Lower lobe of right lung (tissue), 2 donors: ENCODE results near the gene ANKRD52. TPM values are rescaled to one million over a fixed set of nuclear protein-coding genes. Genes with fewer than 3 reads are reported as not detected.
A peak's percentile ranks its signal among the peaks of the same experiment; 100 is the strongest.
"Not testable (repeated sequence)": the region's sequence is repeated elsewhere in the genome, so short reads cannot be mapped to it uniquely, and the experiment has no call there.

ENCODE experiments used
- ATAC-seq, 2 donors: fragments of 200-7000 bp; cut with Tn5 transposase; one replicate each; pipeline ENCODE4 v1.9.1; 2020 to 2022; ENCODE audit warnings: mild to moderate bottlenecking in 2 of 2, moderate library complexity in 2 of 2
- DNase-seq: peaks from one replicate; pipeline ENCODE4 v3.0.0-alpha.2; 2020
- H3K27ac ChIP-seq: fragments of 200-600 bp; one replicate; pipeline ENCODE4 v1.8.0; 2022
- H3K27me3 ChIP-seq: fragments of 200-600 bp; one replicate; pipeline ENCODE4 v1.8.0; 2022; ENCODE audit warnings: low read depth
- H3K36me3 ChIP-seq: fragments of 200-600 bp; one replicate; pipeline ENCODE4 v1.8.0; 2022; ENCODE audit warnings: mild to moderate bottlenecking
- H3K4me1 ChIP-seq: fragments of 200-600 bp; one replicate; pipeline ENCODE4 v1.8.0; 2022
- H3K4me3 ChIP-seq: fragments of 200-600 bp; one replicate; pipeline ENCODE4 v1.8.0; 2022; ENCODE audit warnings: mild to moderate bottlenecking
- H3K9me3 ChIP-seq: fragments of 200-600 bp; one replicate; pipeline ENCODE4 v1.8.0; 2022
- intact Hi-C: fragments of 100-400 bp; cut with DNase I; formaldehyde crosslinking; loops from one replicate; pipeline ENCODE4 v1.11.0; 2022
- total RNA-seq: library from RNA; stranded (reverse); fragmentation: NEBNext Ultra II Directional; extraction: Animal tissue kit (Norgen Biotek cat#: 25700); gene quantifications from one replicate; pipeline ENCODE4 v1.2.1, GENCODE V29; 2021
- TF ChIP-seq, protein P1 (sequence below): fragments of 200-600 bp; IDR thresholded peaks from one replicate; pipeline ENCODE4 v1.8.0; 2022; ENCODE audit warnings: antibody characterized with exemption, mild to moderate bottlenecking
- donor health status: DM: no; HTN: yes; CAD: no; lungs with severe emphysema.

Gene ANKRD52
- total RNA-seq, 1 donor from 2014 or later: 27.8 TPM

DNA sequence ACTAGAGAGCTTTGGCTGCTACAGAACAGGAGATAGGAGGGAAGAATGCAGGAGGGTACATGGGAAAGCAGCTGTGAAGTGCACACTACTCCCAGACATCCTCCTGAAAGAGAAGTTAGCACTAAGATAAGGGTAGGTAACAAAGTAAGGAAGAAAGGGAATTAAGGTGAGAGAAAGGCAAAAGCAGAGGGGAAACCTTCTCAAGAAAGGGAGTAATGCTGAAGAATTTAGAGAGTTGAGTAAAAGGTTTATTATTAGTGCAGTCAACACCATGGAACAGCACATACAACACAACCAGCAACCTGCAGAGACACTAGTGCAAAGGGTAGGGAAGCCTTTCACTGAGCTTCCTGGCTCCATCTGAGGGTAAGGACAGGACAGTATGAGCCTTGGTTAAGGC lies 53.9 kb downstream of the ANKRD52 start:
- H3K9me3 ChIP-seq: no peaks in the 10 kb centered on the region
- H3K4me1 ChIP-seq: no peaks in the 10 kb centered on the region
- H3K36me3 ChIP-seq: peaks cover 48% of the 10 kb centered on the region
- peak overlapping the region; percentile 16 for H3K27ac ChIP-seq
- no peaks in the 10 kb centered on the region for H3K27me3 ChIP-seq
- intact Hi-C loops: no loop called here
- TF ChIP-seq, protein P1, sequence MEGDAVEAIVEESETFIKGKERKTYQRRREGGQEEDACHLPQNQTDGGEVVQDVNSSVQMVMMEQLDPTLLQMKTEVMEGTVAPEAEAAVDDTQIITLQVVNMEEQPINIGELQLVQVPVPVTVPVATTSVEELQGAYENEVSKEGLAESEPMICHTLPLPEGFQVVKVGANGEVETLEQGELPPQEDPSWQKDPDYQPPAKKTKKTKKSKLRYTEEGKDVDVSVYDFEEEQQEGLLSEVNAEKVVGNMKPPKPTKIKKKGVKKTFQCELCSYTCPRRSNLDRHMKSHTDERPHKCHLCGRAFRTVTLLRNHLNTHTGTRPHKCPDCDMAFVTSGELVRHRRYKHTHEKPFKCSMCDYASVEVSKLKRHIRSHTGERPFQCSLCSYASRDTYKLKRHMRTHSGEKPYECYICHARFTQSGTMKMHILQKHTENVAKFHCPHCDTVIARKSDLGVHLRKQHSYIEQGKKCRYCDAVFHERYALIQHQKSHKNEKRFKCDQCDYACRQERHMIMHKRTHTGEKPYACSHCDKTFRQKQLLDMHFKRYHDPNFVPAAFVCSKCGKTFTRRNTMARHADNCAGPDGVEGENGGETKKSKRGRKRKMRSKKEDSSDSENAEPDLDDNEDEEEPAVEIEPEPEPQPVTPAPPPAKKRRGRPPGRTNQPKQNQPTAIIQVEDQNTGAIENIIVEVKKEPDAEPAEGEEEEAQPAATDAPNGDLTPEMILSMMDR: no peak
- ATAC-seq: peak in 1 of 2 donors; percentile 5
- H3K4me3 ChIP-seq: no peak overlapping the region
- DNase-seq: no peak

DNA sequence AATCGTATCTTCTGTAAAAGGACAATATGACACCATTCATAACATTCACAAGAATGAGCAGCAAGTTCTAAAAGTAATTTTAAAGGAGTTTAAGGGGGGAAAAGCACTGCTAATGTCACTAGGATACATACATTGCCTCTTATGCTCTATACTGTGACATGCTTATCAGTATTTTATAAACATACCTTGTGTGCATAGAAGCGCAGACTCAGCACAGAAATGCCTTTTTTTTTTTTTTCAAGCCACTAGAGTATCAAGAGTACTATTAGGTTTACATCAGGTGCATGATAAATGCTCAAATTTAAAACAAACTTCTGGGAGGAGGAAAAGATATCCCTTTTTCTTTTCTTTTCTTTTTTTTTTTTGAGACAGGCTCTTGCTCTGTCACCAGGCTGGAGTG lies 55.3 kb downstream of the ANKRD52 start:
- H3K4me1 ChIP-seq: no peaks in the 10 kb centered on the region
- H3K36me3 ChIP-seq: peaks cover 33% of the 10 kb centered on the region
- H3K27me3 ChIP-seq: no peaks in the 10 kb centered on the region
- TF ChIP-seq, protein P1: no peak
- DNase-seq (no peak), ATAC-seq (no peak)
- intact Hi-C loops: no loop called here
- no peaks in the 10 kb centered on the region for H3K9me3 ChIP-seq
- H3K4me3 ChIP-seq: no peak overlapping the region
- peak overlapping the region; percentile 1 for H3K27ac ChIP-seq

DNA sequence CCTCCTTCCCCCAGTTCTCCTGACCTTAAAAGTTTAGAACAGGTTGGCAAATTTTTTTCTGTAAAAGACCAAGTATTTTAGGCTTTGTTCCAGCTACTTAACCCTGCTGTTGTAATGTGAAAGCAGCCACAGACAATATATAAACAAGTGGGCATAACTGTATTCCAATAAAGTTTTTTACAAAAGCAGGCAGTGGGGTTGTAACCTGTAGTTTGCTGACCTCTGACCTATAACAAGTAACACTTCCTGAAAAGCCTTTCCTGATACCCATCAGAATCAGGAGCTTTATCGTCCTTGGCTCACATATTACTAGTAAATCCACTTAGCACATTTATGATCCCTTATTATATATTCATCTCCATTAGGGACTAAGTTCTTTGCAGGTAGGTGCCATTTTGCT lies 55.8 kb downstream of the ANKRD52 start:
- Histone ChIP-seq H3K4me3 (no peak overlapping the region), H3K9me3 (no peaks in the 10 kb centered on the region), H3K36me3 (peaks cover 29% of the 10 kb centered on the region), H3K27me3 (no peaks in the 10 kb centered on the region), H3K27ac (peak overlapping the region; percentile 1), H3K4me1 (no peaks in the 10 kb centered on the region)
- no peak for ATAC-seq
- intact Hi-C loops: no loop called here
- TF ChIP-seq, protein P1: no peak
- no peak for DNase-seq

DNA sequence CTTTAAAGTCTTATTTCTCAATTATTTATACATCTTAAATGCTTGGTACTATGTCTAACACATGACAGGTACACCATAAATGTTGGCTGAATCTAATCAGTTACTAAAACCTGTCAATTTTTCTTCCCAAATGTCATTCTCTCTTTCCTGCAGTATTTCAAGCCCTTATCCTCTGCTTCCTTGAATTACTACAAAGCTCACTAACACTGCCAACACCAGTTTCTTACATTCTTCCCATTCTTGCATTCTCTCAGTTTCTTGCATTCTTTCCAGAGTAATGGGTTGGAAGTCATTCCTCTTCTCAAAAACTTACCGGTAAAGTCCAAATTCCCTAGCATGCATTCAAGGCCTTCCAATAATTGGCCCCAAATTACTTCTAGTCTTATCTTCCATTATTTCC lies 59.3 kb downstream of the ANKRD52 start:
- Histone ChIP-seq H3K9me3 (no peaks in the 10 kb centered on the region), H3K27ac (no peak overlapping the region), H3K4me3 (no peak overlapping the region), H3K27me3 (no peaks in the 10 kb centered on the region), H3K4me1 (no peaks in the 10 kb centered on the region), H3K36me3 (no peaks in the 10 kb centered on the region)
- no peak for DNase-seq
- ATAC-seq: no peak
- TF ChIP-seq, protein P1: no peak
- intact Hi-C loops: no loop called here

DNA sequence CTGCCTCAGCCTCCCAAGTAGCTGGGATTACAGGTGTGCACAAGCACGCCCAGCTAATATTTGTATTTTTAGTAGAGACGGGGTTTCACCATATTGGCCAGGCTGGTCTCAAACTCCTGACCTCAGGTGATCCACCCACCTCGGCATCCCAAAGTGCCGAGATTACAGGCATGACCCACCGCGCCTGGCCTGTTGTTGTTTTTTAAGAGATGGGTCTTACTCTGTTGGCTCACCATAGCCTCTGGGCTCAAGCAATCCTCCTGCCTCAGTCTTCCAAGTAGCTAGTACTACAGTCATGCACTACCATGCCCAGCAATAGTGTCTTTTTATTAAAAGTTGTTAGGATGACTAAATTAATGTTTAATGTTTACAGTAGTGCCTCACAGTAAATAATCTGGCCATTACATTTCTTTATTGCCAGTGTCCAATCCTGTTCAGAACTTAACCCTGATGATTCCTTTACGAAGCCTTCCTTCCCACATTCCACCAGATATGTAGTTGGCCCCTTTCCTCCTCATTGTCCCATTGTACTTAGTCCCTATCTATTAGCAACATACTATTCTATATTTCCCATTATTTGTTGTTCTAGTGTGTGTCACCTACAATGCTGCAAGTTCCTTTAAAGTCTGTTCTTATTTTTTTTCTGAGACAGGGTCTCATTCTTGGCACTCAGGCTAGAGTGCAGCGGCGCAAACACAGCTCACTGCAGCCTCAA lies 60.1 kb downstream of the ANKRD52 start:
- DNase-seq (no peak), ATAC-seq (no peak)
- no peaks in the 10 kb centered on the region for H3K27me3 ChIP-seq
- intact Hi-C loops: no loop called here
- TF ChIP-seq, protein P1: no peak
- H3K4me1 ChIP-seq: no peaks in the 10 kb centered on the region
- H3K36me3 ChIP-seq: no peaks in the 10 kb centered on the region
- H3K4me3 ChIP-seq: no peak overlapping the region
- H3K9me3 ChIP-seq: no peaks in the 10 kb centered on the region
- no peak overlapping the region for H3K27ac ChIP-seq

DNA sequence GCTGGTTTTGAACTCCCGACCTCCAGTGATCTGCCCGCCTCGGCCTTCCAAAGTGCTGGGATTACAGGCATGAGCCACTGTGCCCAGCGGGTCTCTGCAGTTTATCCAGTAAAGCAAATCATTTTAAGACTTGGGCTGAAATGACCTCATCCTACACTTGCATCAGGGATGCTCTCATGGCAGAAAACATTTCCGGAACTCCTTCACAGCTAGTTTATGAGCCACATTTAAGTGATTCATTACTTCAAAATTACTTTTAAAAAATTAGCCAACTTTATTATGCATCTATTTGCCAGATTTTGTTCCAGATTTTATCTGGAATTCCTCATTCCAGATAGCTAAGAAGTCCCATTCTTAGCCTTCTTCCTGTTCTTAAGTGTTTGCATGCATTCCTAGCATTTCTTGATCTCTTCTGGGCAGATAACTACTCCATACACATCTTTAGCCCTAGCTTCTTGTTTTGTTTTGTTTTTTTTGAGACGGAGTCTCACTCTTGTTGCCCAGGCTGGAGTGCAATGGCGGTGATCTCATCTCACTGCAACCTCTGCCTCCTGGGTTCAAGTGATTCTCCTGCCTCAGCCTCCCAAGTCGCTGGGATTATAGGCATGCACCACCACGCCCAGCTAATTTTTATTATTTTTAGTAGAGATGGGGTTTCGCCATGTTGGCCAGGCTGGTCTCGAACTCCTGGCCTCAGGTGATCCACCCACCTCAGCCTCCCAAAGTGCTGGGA lies 61.2 kb downstream of the ANKRD52 start:
- H3K4me3 ChIP-seq, H3K27me3 ChIP-seq, H3K9me3 ChIP-seq, intact Hi-C loops, DNase-seq, H3K36me3 ChIP-seq, H3K4me1 ChIP-seq: not testable (repeated sequence)
- peak overlapping the region; percentile 36 for H3K27ac ChIP-seq
- peak; percentile 58 to 76 for ATAC-seq
